Activated CD8-positive, alpha-beta T cell treated with anti-CD3 and anti-CD28 coated beads, Interleukin-2, amount 10 ng/mL, durations not matched to agents 7 days and 5 days (primary cell): Measurements from ENCODE around the gene GID8. TPM values are rescaled to one million over a fixed set of nuclear protein-coding genes. Genes with fewer than 3 reads are reported as not detected.

Source experiments
- ATAC-seq: fragments of 150-1000 bp; cut with Tn5 transposase; one replicate; pipeline ENCODE4 v1.10.0; 2021; ENCODE audit warnings: moderate library complexity
- CTCF ChIA-PET: fragments of 350-600 bp; sonication (Branson Sonifier 250); formaldehyde crosslinking; loops from one replicate; lab custom pipeline; 2021; ENCODE audit warnings: antibody characterized with exemption; lab: Charles Lee
- POLR2A ChIA-PET: fragments of 350-600 bp; sonication (Branson Sonifier 250); formaldehyde crosslinking; loops from one replicate; lab custom pipeline; 2021; ENCODE audit warnings: antibody characterized with exemption; lab: Charles Lee
- DNase-seq: peaks from one replicate; pipeline ENCODE4 v3.0.0-alpha.2; 2020
- H3K27ac Mint-ChIP-seq: one replicate; pipeline ENCODE4 v1.8.0; 2021; ENCODE audit warnings: mild to moderate bottlenecking, mixed read lengths
- H3K27me3 Mint-ChIP-seq: one replicate; pipeline ENCODE4 v1.8.0; 2021; ENCODE audit warnings: low read depth, mixed read lengths
- H3K36me3 Mint-ChIP-seq: one replicate; pipeline ENCODE4 v1.8.0; 2021; ENCODE audit warnings: low read depth, mixed read lengths
- H3K4me1 Mint-ChIP-seq: one replicate; pipeline ENCODE4 v1.8.0; 2021; ENCODE audit warnings: low read depth, mixed read lengths
- H3K4me3 Mint-ChIP-seq: one replicate; pipeline ENCODE4 v1.8.0; 2021; ENCODE audit warnings: mild to moderate bottlenecking, mixed read lengths
- H3K9me3 Mint-ChIP-seq: one replicate; pipeline ENCODE4 v1.8.0; 2022; ENCODE audit warnings: mixed read lengths; ENCODE audit not compliant: insufficient read depth
- total RNA-seq, 2 experiments: library from RNA; stranded (reverse); gene quantifications; one replicate each; pipeline ENCODE4 v1.2.3, GENCODE V29; 2021

Gene GID8
- total RNA-seq = 10 to 100 TPM; 37.3 to 39.7 TPM

GRCh38 chr20:62938105-62938888 lies at the start of gene GID8:
Gene GID8 (plus strand): TSS chr20:62938147. CDS start chr20:62941503, 3,356 bp downstream.
- Mint-ChIP-seq H3K4me3 (peak within 1 kb of the TSS; percentile 97), H3K4me1 (peaks cover 31% of the 10 kb centered on the region), H3K9me3 (no peaks in the 10 kb centered on the region), H3K36me3 (peaks cover 33% of the 10 kb centered on the region), H3K27me3 (no peaks in the 10 kb centered on the region), H3K27ac (peak within 1 kb of the TSS; percentile 95)
- DNase-seq (peak; percentile 64), ATAC-seq (peak; percentile 66)
- POLR2A ChIA-PET = interaction anchor here (0.6 to 6.0 kb wide), 12 partner anchors 10 to 62 kb away, joined by 3 to 82 read pairs (median 4); partner anchors contain the start of gene DIDO1
- CTCF ChIA-PET = interaction anchor here (1.2 to 5.8 kb wide), 4 partner anchors 12 to 31 kb away, joined by 4 to 100 read pairs (median 10); partner anchors contain the start of gene DIDO1

- ATAC-seq (no peak), DNase-seq (no peak)
- Mint-ChIP-seq H3K4me3 (no peak overlapping the region), H3K36me3 (peaks cover 76% of the 10 kb centered on the region), H3K4me1 (peaks cover 40% of the 10 kb centered on the region), H3K27ac (no peak overlapping the region), H3K9me3 (no peaks in the 10 kb centered on the region), H3K27me3 (no peaks in the 10 kb centered on the region)
- CTCF ChIA-PET = no interaction called here
- POLR2A ChIA-PET = interaction anchor here (1.0 to 1.8 kb wide), 2 partner anchors 19 to 37 kb away, joined by 3 to 4 read pairs; no protein-coding TSS in a partner anchor
These were observed 49.5 kb upstream of the GID8 start for GRCh38 chr20:62888406-62888805.

- ATAC-seq = no peak
- Mint-ChIP-seq H3K4me3 (no peak overlapping the region), H3K9me3 (no peaks in the 10 kb centered on the region), H3K36me3 (peaks cover 80% of the 10 kb centered on the region), H3K27me3 (no peaks in the 10 kb centered on the region), H3K27ac (no peak overlapping the region), H3K4me1 (peaks cover 45% of the 10 kb centered on the region)
- CTCF ChIA-PET = interaction anchor here (1.3 kb wide), 1 partner anchor 18 kb away, joined by 5 read pairs; no protein-coding TSS in a partner anchor
- no peak for DNase-seq
- POLR2A ChIA-PET = interaction anchor here (1.8 kb wide), 1 partner anchor 36 kb away, joined by 4 read pairs; no protein-coding TSS in a partner anchor
These were observed 49.0 kb upstream of the GID8 start for GRCh38 chr20:62888910-62889309.

GRCh38 chr20:62889411-62889810 lies 48.5 kb upstream of the GID8 start:
- H3K9me3 Mint-ChIP-seq = no peaks in the 10 kb centered on the region
- ChIA-PET CTCF (interaction anchor here (1.3 to 1.5 kb wide), 2 partner anchors 12 to 18 kb away, joined by 4 to 5 read pairs; no protein-coding TSS in a partner anchor), POLR2A (no interaction called here)
- H3K36me3 Mint-ChIP-seq = peaks cover 85% of the 10 kb centered on the region
- H3K4me3 Mint-ChIP-seq = no peak overlapping the region
- peaks cover 50% of the 10 kb centered on the region for H3K4me1 Mint-ChIP-seq
- no peak overlapping the region for H3K27ac Mint-ChIP-seq
- ATAC-seq (no peak), DNase-seq (no peak)
- H3K27me3 Mint-ChIP-seq = no peaks in the 10 kb centered on the region

GRCh38 chr20:62889871-62890270 lies 48.1 kb upstream of the GID8 start:
- Mint-ChIP-seq H3K36me3 (peaks cover 88% of the 10 kb centered on the region), H3K9me3 (no peaks in the 10 kb centered on the region), H3K4me3 (no peak overlapping the region), H3K27ac (no peak overlapping the region), H3K4me1 (peaks cover 51% of the 10 kb centered on the region), H3K27me3 (no peaks in the 10 kb centered on the region)
- DNase-seq = no peak
- no peak for ATAC-seq
- ChIA-PET CTCF (interaction anchor here (1.0 to 1.9 kb wide), 5 partner anchors 9 to 67 kb away, joined by 3 to 8 read pairs (median 4); no protein-coding TSS in a partner anchor), POLR2A (no interaction called here)

GRCh38 chr20:62890444-62890843 lies 47.5 kb upstream of the GID8 start:
- ChIA-PET POLR2A (interaction anchor here (0.9 kb wide), 1 partner anchor 8 kb away, joined by 3 read pairs; no protein-coding TSS in a partner anchor), CTCF (interaction anchor here (0.9 to 1.9 kb wide), 5 partner anchors 8 to 89 kb away, joined by 3 to 8 read pairs (median 4); no protein-coding TSS in a partner anchor)
- H3K27me3 Mint-ChIP-seq = no peaks in the 10 kb centered on the region
- DNase-seq = no peak
- no peaks in the 10 kb centered on the region for H3K9me3 Mint-ChIP-seq
- H3K4me1 Mint-ChIP-seq = peaks cover 51% of the 10 kb centered on the region
- H3K27ac Mint-ChIP-seq = peak overlapping the region; percentile 82
- H3K36me3 Mint-ChIP-seq = peaks cover 92% of the 10 kb centered on the region
- no peak for ATAC-seq
- no peak overlapping the region for H3K4me3 Mint-ChIP-seq

GRCh38 chr20:62891111-62891510 lies 46.8 kb upstream of the GID8 start:
- Mint-ChIP-seq H3K36me3 (peaks cover 95% of the 10 kb centered on the region), H3K27me3 (no peaks in the 10 kb centered on the region), H3K4me1 (peaks cover 51% of the 10 kb centered on the region), H3K4me3 (no peak overlapping the region), H3K9me3 (no peaks in the 10 kb centered on the region), H3K27ac (peak overlapping the region; percentile 82)
- peak; percentile 52 for DNase-seq
- ChIA-PET CTCF (interaction anchor here (0.7 to 1.9 kb wide), 6 partner anchors 8 to 88 kb away, joined by 3 to 8 read pairs (median 4); no protein-coding TSS in a partner anchor), POLR2A (interaction anchor here (0.6 to 0.9 kb wide), 2 partner anchors 8 to 118 kb away, joined by 3 read pairs; no protein-coding TSS in a partner anchor)
- ATAC-seq = peak; percentile 22

- no peaks in the 10 kb centered on the region for H3K9me3 Mint-ChIP-seq
- peaks cover 44% of the 10 kb centered on the region for H3K4me1 Mint-ChIP-seq
- no peak overlapping the region for H3K4me3 Mint-ChIP-seq
- CTCF ChIA-PET = interaction anchor here (1.0 to 2.5 kb wide), 8 partner anchors 8 to 80 kb away, joined by 3 to 14 read pairs (median 4); no protein-coding TSS in a partner anchor
- H3K36me3 Mint-ChIP-seq = peaks cover 90% of the 10 kb centered on the region
- peak overlapping the region; percentile 54 for H3K27ac Mint-ChIP-seq
- POLR2A ChIA-PET = interaction anchor here (1.1 kb wide), 1 partner anchor 19 kb away, joined by 3 read pairs; no protein-coding TSS in a partner anchor
- H3K27me3 Mint-ChIP-seq = no peaks in the 10 kb centered on the region
- peak; percentile 59 for DNase-seq
- ATAC-seq = peak; percentile 54
These were observed 45.3 kb upstream of the GID8 start for GRCh38 chr20:62892348-62893304.

GRCh38 chr20:62893700-62894099 lies 44.2 kb upstream of the GID8 start:
- CTCF ChIA-PET = interaction anchor here (1.0 to 2.5 kb wide), 8 partner anchors 9 to 79 kb away, joined by 3 to 14 read pairs (median 4); no protein-coding TSS in a partner anchor
- no peak for ATAC-seq
- DNase-seq = no peak

GRCh38 chr20:62894261-62894660 lies 43.7 kb upstream of the GID8 start:
- ChIA-PET POLR2A (interaction anchor here (0.9 to 1.0 kb wide), 2 partner anchors 20 to 41 kb away, joined by 3 to 5 read pairs; no protein-coding TSS in a partner anchor), CTCF (interaction anchor here (2.1 to 2.5 kb wide), 4 partner anchors 9 to 78 kb away, joined by 4 to 14 read pairs (median 8); no protein-coding TSS in a partner anchor)
- ATAC-seq (no peak), DNase-seq (no peak)
- H3K27ac Mint-ChIP-seq = peak overlapping the region; percentile 49
- peaks cover 54% of the 10 kb centered on the region for H3K4me1 Mint-ChIP-seq
- no peaks in the 10 kb centered on the region for H3K27me3 Mint-ChIP-seq
- peaks cover 82% of the 10 kb centered on the region for H3K36me3 Mint-ChIP-seq
- no peak overlapping the region for H3K4me3 Mint-ChIP-seq
- no peaks in the 10 kb centered on the region for H3K9me3 Mint-ChIP-seq

More at GRCh38 chr20:62893700-62894099, 44.2 kb upstream of the GID8 start:
- H3K4me1 Mint-ChIP-seq = peaks cover 48% of the 10 kb centered on the region
- H3K9me3 Mint-ChIP-seq = no peaks in the 10 kb centered on the region
- no peak overlapping the region for H3K27ac Mint-ChIP-seq
- no peaks in the 10 kb centered on the region for H3K27me3 Mint-ChIP-seq
- peaks cover 84% of the 10 kb centered on the region for H3K36me3 Mint-ChIP-seq
- POLR2A ChIA-PET = interaction anchor here (0.9 to 1.1 kb wide), 3 partner anchors 18 to 41 kb away, joined by 3 to 5 read pairs (median 3); no protein-coding TSS in a partner anchor
- no peak overlapping the region for H3K4me3 Mint-ChIP-seq
